WTC11 (cell line): ENCODE data around the gene ERP44.

Experiments
- E2F4 ChIP-seq: sonication (generic); formaldehyde crosslinking; IDR thresholded peaks from 2 replicates; pipeline ENCODE4 v1.8.1; 2022; ENCODE audit warnings: low read depth, mild to moderate bottlenecking, moderate library complexity, missing genetic modification reagents, borderline replicate concordance
- FOXK1 ChIP-seq: sonication (generic); formaldehyde crosslinking; IDR thresholded peaks from 2 replicates; pipeline ENCODE4 v1.8.0; 2022; ENCODE audit warnings: mild to moderate bottlenecking, moderate library complexity, missing genetic modification reagents
- KAT7 ChIP-seq: sonication (generic); formaldehyde crosslinking; IDR thresholded peaks from 2 replicates; pipeline ENCODE4 v1.8.1; 2023; ENCODE audit warnings: missing genetic modification reagents, mild to moderate bottlenecking, borderline replicate concordance
- RELA ChIP-seq: sonication (generic); formaldehyde crosslinking; IDR thresholded peaks from 2 replicates; pipeline ENCODE4 v1.8.1; 2022; ENCODE audit warnings: missing genetic modification reagents, mild to moderate bottlenecking, borderline replicate concordance
- SP1 ChIP-seq: sonication (generic); formaldehyde crosslinking; conservative IDR thresholded peaks from 2 replicates; pipeline ENCODE4 v1.8.1; 2022; ENCODE audit warnings: missing genetic modification reagents
- ZBTB43 ChIP-seq: sonication (generic); formaldehyde crosslinking; IDR thresholded peaks from 2 replicates; pipeline ENCODE4 v1.8.1; 2023; ENCODE audit warnings: mild to moderate bottlenecking, missing genetic modification reagents
- ZNF263 ChIP-seq: sonication (generic); formaldehyde crosslinking; IDR thresholded peaks from 2 replicates; pipeline ENCODE4 v1.8.1; 2022; ENCODE audit warnings: low read depth, mild to moderate bottlenecking, moderate library complexity, missing genetic modification reagents
- TF ChIP-seq, protein P1 (sequence below): sonication (generic); formaldehyde crosslinking; IDR thresholded peaks from 2 replicates; pipeline ENCODE4 v1.8.1; 2022; ENCODE audit warnings: low read depth, missing genetic modification reagents, borderline replicate concordance
- TF ChIP-seq, protein P2 (sequence below): fragments of 200-600 bp; IDR thresholded peaks from 2 replicates; pipeline ENCODE4 v1.8.0; 2022; ENCODE audit warnings: antibody characterized with exemption
- TF ChIP-seq, protein P3 (sequence below): sonication (generic); formaldehyde crosslinking; IDR thresholded peaks from 2 replicates; pipeline ENCODE4 v1.8.0; 2022; ENCODE audit warnings: mild to moderate bottlenecking, missing genetic modification reagents
- TF ChIP-seq, protein P4 (sequence below): sonication (generic); formaldehyde crosslinking; IDR thresholded peaks from 2 replicates; pipeline ENCODE4 v1.8.1; 2023; ENCODE audit warnings: mild to moderate bottlenecking, missing genetic modification reagents, moderate library complexity

- TF ChIP-seq, protein P1, sequence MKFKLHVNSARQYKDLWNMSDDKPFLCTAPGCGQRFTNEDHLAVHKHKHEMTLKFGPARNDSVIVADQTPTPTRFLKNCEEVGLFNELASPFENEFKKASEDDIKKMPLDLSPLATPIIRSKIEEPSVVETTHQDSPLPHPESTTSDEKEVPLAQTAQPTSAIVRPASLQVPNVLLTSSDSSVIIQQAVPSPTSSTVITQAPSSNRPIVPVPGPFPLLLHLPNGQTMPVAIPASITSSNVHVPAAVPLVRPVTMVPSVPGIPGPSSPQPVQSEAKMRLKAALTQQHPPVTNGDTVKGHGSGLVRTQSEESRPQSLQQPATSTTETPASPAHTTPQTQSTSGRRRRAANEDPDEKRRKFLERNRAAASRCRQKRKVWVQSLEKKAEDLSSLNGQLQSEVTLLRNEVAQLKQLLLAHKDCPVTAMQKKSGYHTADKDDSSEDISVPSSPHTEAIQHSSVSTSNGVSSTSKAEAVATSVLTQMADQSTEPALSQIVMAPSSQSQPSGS (CRISPR knock-in tag), result no peak
- TF ChIP-seq, protein P2, sequence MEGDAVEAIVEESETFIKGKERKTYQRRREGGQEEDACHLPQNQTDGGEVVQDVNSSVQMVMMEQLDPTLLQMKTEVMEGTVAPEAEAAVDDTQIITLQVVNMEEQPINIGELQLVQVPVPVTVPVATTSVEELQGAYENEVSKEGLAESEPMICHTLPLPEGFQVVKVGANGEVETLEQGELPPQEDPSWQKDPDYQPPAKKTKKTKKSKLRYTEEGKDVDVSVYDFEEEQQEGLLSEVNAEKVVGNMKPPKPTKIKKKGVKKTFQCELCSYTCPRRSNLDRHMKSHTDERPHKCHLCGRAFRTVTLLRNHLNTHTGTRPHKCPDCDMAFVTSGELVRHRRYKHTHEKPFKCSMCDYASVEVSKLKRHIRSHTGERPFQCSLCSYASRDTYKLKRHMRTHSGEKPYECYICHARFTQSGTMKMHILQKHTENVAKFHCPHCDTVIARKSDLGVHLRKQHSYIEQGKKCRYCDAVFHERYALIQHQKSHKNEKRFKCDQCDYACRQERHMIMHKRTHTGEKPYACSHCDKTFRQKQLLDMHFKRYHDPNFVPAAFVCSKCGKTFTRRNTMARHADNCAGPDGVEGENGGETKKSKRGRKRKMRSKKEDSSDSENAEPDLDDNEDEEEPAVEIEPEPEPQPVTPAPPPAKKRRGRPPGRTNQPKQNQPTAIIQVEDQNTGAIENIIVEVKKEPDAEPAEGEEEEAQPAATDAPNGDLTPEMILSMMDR, result no peak
- TF ChIP-seq RELA (CRISPR knock-in tag), result no peak
- no peak for TF ChIP-seq ZBTB43 (CRISPR knock-in tag)
- TF ChIP-seq, protein P3, sequence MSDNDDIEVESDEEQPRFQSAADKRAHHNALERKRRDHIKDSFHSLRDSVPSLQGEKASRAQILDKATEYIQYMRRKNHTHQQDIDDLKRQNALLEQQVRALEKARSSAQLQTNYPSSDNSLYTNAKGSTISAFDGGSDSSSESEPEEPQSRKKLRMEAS, result no peak
- no peak for TF ChIP-seq SP1
- TF ChIP-seq KAT7, result no peak
- no peak for TF ChIP-seq FOXK1
- no peak for TF ChIP-seq ZNF263 (CRISPR knock-in tag)
- TF ChIP-seq, protein P4, sequence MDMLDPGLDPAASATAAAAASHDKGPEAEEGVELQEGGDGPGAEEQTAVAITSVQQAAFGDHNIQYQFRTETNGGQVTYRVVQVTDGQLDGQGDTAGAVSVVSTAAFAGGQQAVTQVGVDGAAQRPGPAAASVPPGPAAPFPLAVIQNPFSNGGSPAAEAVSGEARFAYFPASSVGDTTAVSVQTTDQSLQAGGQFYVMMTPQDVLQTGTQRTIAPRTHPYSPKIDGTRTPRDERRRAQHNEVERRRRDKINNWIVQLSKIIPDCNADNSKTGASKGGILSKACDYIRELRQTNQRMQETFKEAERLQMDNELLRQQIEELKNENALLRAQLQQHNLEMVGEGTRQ (CRISPR knock-in tag), result no peak
- no peak for TF ChIP-seq E2F4 (CRISPR knock-in tag)
Measured at GRCh38 chr9:99978221-99978620, 120.6 kb downstream of the ERP44 start.
